CD14-positive monocyte (primary cell): ENCODE data around the gene ULK4. TPM values are rescaled to one million over a fixed set of nuclear protein-coding genes. Genes with fewer than 3 reads are reported as not detected.

ENCODE experiments used
- DNase-seq, 3 donors: peaks; one replicate each; pipeline ENCODE4 v3.0.0-alpha.2; 2011 to 2022
- H2AFZ ChIP-seq: 2 replicates; pipeline ENCODE4 v1.6.0; 2012; ENCODE audit warnings: mild to moderate bottlenecking, low read depth, low read length, inconsistent platforms; ENCODE audit not compliant: insufficient read depth, poor library complexity, severe bottlenecking
- H3K27ac ChIP-seq, 2 donors: 1 replicate in 1 of 2; 2 replicates in 1 of 2; pipeline ENCODE4 v1.5.1; 2012 to 2013; ENCODE audit warnings: low read length in 2 of 2, control low read depth in 1 of 2, inconsistent platforms in 1 of 2, low read depth in 1 of 2, mild to moderate bottlenecking in 1 of 2
- H3K27me3 ChIP-seq, 2 donors: one replicate each; pipeline versions ENCODE4 v1.6.0 to v1.6.1; 2011 to 2013; ENCODE audit warnings: low read length in 2 of 2; ENCODE audit not compliant: control insufficient read depth in 2 of 2, insufficient read depth in 2 of 2
- H3K36me3 ChIP-seq, 2 donors: replicated peaks in 1 of 2; 1 replicate in 1 of 2; 2 replicates in 1 of 2; pipeline versions ENCODE4 v1.5.1 to v1.6.1; 2012 to 2013; ENCODE audit warnings: low read length in 2 of 2, control low read depth in 1 of 2, inconsistent platforms in 1 of 2, mild to moderate bottlenecking in 1 of 2; ENCODE audit not compliant: insufficient read depth in 2 of 2, control insufficient read depth in 1 of 2
- H3K4me1 ChIP-seq, 2 donors: 1 replicate in 1 of 2; 2 replicates in 1 of 2; pipeline versions ENCODE4 v1.5.1 to v1.6.1; 2012 to 2013; ENCODE audit warnings: low read length in 2 of 2, control low read depth in 1 of 2, inconsistent platforms in 1 of 2, mild to moderate bottlenecking in 1 of 2, moderate library complexity in 1 of 2; ENCODE audit not compliant: insufficient read depth in 2 of 2, control insufficient read depth in 1 of 2
- H3K4me2 ChIP-seq: replicated peaks from 2 replicates; pipeline ENCODE3; 2012; ENCODE audit warnings: low read length, moderate library complexity, mild to moderate bottlenecking; ENCODE audit not compliant: poor library complexity, severe bottlenecking; ENCODE audit errors: extremely low read depth
- H3K4me3 ChIP-seq, 3 experiments: fragments of 200-600 bp in 1 of 3; sonication (generic) in 1 of 3; replicated peaks in 1 of 3; 1 replicate in 2 of 3; 2 replicates in 1 of 3; pipeline ENCODE4 v1.5.1; 2011 to 2013; ENCODE audit warnings: low read length in 3 of 3, mild to moderate bottlenecking in 3 of 3, control low read depth in 2 of 3, low read depth in 2 of 3, inconsistent platforms in 1 of 3, moderate library complexity in 1 of 3
- H3K79me2 ChIP-seq: 2 replicates; pipeline ENCODE4 v1.6.0; 2012; ENCODE audit warnings: mild to moderate bottlenecking, control low read depth, inconsistent platforms, low read length, moderate library complexity; ENCODE audit not compliant: insufficient read depth
- H3K9ac ChIP-seq: 2 replicates; pipeline ENCODE4 v1.6.0; 2017; ENCODE audit warnings: low read length, mild to moderate bottlenecking; ENCODE audit not compliant: insufficient read depth, poor library complexity, severe bottlenecking
- H3K9me3 ChIP-seq, 2 donors: replicated peaks in 1 of 2; 1 replicate in 1 of 2; 2 replicates in 1 of 2; pipeline versions ENCODE4 v1.5.1 to v1.6.1; 2012 to 2013; ENCODE audit warnings: low read length in 2 of 2, control low read depth in 1 of 2; ENCODE audit not compliant: control insufficient read depth in 1 of 2, insufficient read depth in 1 of 2
- H4K20me1 ChIP-seq: 2 replicates; pipeline ENCODE4 v1.6.0; 2012; ENCODE audit warnings: mild to moderate bottlenecking, low read length, control low read depth, moderate library complexity; ENCODE audit not compliant: insufficient read depth
- H3K27ac Mint-ChIP-seq, 7 donors: one replicate each; pipeline ENCODE4 v1.8.0; 2020; ENCODE audit warnings: mild to moderate bottlenecking in 7 of 7, mixed read lengths in 7 of 7, moderate library complexity in 6 of 7, inconsistent platforms in 2 of 7
- H3K27me3 Mint-ChIP-seq, 3 donors: one replicate each; pipeline ENCODE4 v1.8.0; 2021 to 2022; ENCODE audit warnings: low read depth in 3 of 3, mild to moderate bottlenecking in 3 of 3, mixed read lengths in 3 of 3, moderate library complexity in 3 of 3, inconsistent platforms in 1 of 3
- H3K36me3 Mint-ChIP-seq, 2 donors: one replicate each; pipeline ENCODE4 v1.8.0; 2020; ENCODE audit warnings: mixed read lengths in 2 of 2, inconsistent platforms in 1 of 2, mild to moderate bottlenecking in 1 of 2
- H3K4me1 Mint-ChIP-seq: one replicate; pipeline ENCODE4 v1.8.0; 2020; ENCODE audit warnings: mild to moderate bottlenecking, mixed read lengths
- H3K4me3 Mint-ChIP-seq, 2 donors: one replicate each; pipeline ENCODE4 v1.8.0; 2020; ENCODE audit warnings: mild to moderate bottlenecking in 2 of 2, mixed read lengths in 2 of 2, moderate library complexity in 1 of 2
- H3K9me3 Mint-ChIP-seq, 7 donors: one replicate each; pipeline ENCODE4 v1.8.0; 2020 to 2022; ENCODE audit warnings: mixed read lengths in 7 of 7, mild to moderate bottlenecking in 6 of 7, moderate library complexity in 6 of 7, inconsistent platforms in 2 of 7
- WGBS: methylation state at CpG from one replicate; pipeline ENCODE4 v1.1.5; 2013; ENCODE audit warnings: missing lambda C conversion rate; ENCODE audit not compliant: insufficient coverage; 5-methylcytosine and 5-hydroxymethylcytosine counted together
- intact Hi-C, 2 donors: fragments of 100-400 bp; cut with micrococcal nuclease; formaldehyde crosslinking; loops; one replicate each; pipeline versions ENCODE4 v1.15.0 to v1.15.1; 2023
- polyA plus RNA-seq, 3 donors: library from polyadenylated mRNA; depleted of rRNA in 1 of 3; unstranded in 2 of 3; stranded (reverse) in 1 of 3; fragments of 300-500 nt in 2 of 3; fragments of >200 nt in 1 of 3; fragmentation: Illumina TruSeq in 2 of 3; gene quantifications; 1 replicate in 2 of 3; 2 replicates in 1 of 3; pipeline ENCODE4 v1.2.3, GENCODE V29; 2012 to 2021
- TF ChIP-seq, protein P1 (sequence below): fragments of 200-600 bp; IDR thresholded peaks from one replicate; pipeline ENCODE4 v1.8.0; 2022; ENCODE audit warnings: antibody characterized with exemption, mild to moderate bottlenecking

The ULK4 gene
- polyA plus RNA-seq, 3 donors, result 6.7 to 14.0 (median 11.8) TPM

DNA sequence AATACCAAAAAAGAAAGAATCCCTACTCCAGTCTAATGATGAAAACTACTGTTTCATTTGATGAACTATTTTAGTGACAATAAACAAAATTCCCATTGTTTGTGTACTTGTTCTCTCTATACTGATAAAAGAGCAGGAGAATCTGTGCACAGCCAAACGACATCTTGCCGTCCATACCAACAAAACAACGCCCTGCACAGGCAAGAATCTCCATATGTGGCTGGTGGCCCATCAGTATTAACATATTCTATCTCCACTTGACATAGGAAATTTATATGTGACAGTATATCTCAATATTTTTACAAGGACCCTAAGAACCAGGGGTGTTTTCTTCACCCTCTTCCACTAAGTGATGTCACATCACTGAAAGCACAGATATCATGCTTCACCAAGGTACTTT lies 279.5 kb downstream of the ULK4 start:
- no peak overlapping the region for H3K4me3 ChIP-seq
- intact Hi-C loops, result no loop called here
- no peak overlapping the region for H3K4me2 ChIP-seq
- no peak overlapping the region for H2AFZ ChIP-seq
- H3K27me3 ChIP-seq, result no peaks in the 10 kb centered on the region
- no peaks in the 10 kb centered on the region for H3K36me3 ChIP-seq
- no peak overlapping the region for H3K9ac ChIP-seq
- no peaks in the 10 kb centered on the region for H3K4me1 Mint-ChIP-seq
- no peaks in the 10 kb centered on the region for H3K27me3 Mint-ChIP-seq
- peaks cover 2 to 3% of the 10 kb centered on the region in 2 donors for H3K36me3 Mint-ChIP-seq
- no peaks in the 10 kb centered on the region for H3K79me2 ChIP-seq
- H3K9me3 ChIP-seq, result no peaks in the 10 kb centered on the region
- no CpG with 5 or more reads among the region's 3 CpGs for WGBS
- no peaks in the 10 kb centered on the region for H3K4me1 ChIP-seq
- H3K9me3 Mint-ChIP-seq, result peaks cover 0 to 3% (median 1%) of the 10 kb centered on the region in 7 donors
- no peak overlapping the region for H3K27ac ChIP-seq
- H3K27ac Mint-ChIP-seq, result no peak overlapping the region
- no peak overlapping the region for H3K4me3 Mint-ChIP-seq
- TF ChIP-seq, protein P1, sequence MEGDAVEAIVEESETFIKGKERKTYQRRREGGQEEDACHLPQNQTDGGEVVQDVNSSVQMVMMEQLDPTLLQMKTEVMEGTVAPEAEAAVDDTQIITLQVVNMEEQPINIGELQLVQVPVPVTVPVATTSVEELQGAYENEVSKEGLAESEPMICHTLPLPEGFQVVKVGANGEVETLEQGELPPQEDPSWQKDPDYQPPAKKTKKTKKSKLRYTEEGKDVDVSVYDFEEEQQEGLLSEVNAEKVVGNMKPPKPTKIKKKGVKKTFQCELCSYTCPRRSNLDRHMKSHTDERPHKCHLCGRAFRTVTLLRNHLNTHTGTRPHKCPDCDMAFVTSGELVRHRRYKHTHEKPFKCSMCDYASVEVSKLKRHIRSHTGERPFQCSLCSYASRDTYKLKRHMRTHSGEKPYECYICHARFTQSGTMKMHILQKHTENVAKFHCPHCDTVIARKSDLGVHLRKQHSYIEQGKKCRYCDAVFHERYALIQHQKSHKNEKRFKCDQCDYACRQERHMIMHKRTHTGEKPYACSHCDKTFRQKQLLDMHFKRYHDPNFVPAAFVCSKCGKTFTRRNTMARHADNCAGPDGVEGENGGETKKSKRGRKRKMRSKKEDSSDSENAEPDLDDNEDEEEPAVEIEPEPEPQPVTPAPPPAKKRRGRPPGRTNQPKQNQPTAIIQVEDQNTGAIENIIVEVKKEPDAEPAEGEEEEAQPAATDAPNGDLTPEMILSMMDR, result no peak
- DNase-seq, result no peak
- H4K20me1 ChIP-seq, result no peaks in the 10 kb centered on the region

GRCh38 chr3:41681479-41681878 lies 280.4 kb downstream of the ULK4 start:
- H3K9ac ChIP-seq, result no peak overlapping the region
- intact Hi-C loops, result no loop called here
- no peaks in the 10 kb centered on the region for H3K36me3 ChIP-seq
- TF ChIP-seq, protein P1, result no peak
- H3K4me3 ChIP-seq, result no peak overlapping the region
- Mint-ChIP-seq H3K27me3 (peaks cover 0 to 3% (median 0%) of the 10 kb centered on the region in 3 donors), H3K4me3 (no peak overlapping the region), H3K4me1 (no peaks in the 10 kb centered on the region), H3K36me3 (peaks cover 2 to 3% of the 10 kb centered on the region in 2 donors), H3K9me3 (peaks cover 0 to 3% (median 0%) of the 10 kb centered on the region in 7 donors), H3K27ac (no peak overlapping the region)
- no peaks in the 10 kb centered on the region for H3K79me2 ChIP-seq
- no peaks in the 10 kb centered on the region for H3K9me3 ChIP-seq
- H4K20me1 ChIP-seq, result no peaks in the 10 kb centered on the region
- no peak overlapping the region for H3K27ac ChIP-seq
- 100% methylated on average over 2 of the region's 3 CpGs for WGBS
- H3K4me1 ChIP-seq, result no peaks in the 10 kb centered on the region
- no peak overlapping the region for H3K4me2 ChIP-seq
- DNase-seq, result no peak
- H3K27me3 ChIP-seq, result no peaks in the 10 kb centered on the region
- no peak overlapping the region for H2AFZ ChIP-seq
